ENCODE measurements around the gene CHERP.

The CHERP gene

GRCh38 chr19:16542045-16542909 lies at the start of gene CHERP:
Gene CHERP, minus strand, starts transcription at chr19:16542437. Its CDS starts 59 bp downstream, at chr19:16542378.
- peak; percentile 95 for DNase-seq (ENCODE audit: low spot score)

GRCh38 chr19:16590876-16591802 lies 48.9 kb upstream of the CHERP start:
- DNase-seq (ENCODE audit: low spot score) = no peak

- no peak for DNase-seq (ENCODE audit: low spot score)
Measured at GRCh38 chr19:16589917-16590316, 47.7 kb upstream of the CHERP start.

DNA sequence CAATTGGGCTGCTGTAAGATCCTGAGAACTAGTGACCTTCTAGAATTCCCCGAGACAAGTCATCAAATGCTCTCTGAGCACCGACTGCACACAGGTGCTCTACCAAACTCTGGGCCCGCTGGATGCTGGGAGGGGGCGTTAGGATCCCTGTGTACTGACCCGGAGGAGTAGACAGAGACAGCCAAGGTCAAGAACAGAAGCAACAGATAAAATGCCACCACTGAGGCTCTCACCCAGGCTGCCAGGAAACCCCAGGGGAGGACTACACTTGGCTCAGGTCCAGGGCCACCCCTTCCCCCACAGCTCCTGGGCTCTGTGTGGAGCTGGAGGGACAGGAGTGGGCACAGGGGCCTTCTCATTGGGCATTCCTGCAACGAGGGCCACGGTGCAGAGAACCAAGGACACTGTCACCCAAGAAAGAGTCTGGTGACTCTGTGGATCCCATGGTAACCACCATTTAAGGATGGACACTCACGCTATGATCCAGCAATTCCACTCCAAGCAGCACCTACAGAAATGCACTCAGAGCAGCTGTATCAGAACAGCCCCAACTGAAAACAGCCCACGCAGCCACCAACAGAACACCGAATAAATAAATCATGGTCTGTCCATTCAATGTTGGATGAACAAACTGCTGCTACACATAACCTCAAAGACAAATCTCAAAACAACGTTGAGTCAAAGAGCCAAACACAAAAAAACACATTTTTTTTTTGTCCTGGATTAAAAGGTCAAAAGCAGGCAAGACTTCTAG lies 46.8 kb upstream of the CHERP start:
- DNase-seq (ENCODE audit: low spot score) = no peak

DNA sequence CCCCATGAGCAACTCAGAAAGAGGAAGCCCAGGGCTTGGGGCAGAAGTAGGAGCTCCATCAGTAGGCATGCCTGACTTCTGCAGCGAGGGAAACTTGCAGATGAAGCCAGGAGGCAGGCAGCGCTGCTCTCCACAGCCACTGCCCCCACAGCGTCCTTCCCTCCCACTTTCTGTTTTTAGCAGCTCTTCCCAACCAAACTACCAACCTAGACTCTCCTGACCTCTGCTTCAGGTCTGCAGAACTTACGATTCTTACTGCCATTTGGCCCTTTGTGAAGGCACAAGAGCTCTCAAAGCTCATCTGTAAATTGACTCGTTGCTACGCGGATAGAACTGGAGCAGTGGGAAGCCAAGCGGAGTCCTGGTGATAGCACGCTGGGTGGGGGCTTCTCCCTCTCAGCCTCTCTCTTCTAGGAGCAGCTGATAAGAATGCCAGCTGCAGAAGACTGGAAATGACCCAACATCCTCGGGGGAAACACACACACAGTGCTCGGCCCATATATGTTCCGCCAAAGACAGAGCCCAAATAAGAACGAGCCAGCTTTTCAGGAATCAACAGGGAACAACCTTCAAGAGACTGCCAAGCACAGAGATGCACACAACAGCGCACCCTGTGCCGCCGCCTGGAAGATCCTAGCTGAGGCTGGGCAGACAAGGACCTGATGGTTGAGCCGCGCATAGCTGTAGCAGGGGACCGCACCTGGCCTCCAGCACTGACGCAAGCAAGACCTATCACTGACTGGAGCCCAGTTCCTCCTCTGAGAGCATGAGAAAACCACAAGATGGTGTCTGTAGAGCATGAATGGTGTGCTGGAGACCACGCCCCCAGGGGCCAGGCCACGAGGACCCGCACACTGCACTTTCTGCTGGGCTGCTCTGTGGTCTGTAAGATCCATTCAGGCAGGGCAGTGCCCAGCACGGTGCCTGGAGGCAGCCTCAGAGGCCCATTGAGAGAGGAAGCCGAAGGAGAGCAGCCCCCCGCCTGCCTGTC lies 45.9 kb upstream of the CHERP start:
- no peak for DNase-seq (ENCODE audit: low spot score)

DNA sequence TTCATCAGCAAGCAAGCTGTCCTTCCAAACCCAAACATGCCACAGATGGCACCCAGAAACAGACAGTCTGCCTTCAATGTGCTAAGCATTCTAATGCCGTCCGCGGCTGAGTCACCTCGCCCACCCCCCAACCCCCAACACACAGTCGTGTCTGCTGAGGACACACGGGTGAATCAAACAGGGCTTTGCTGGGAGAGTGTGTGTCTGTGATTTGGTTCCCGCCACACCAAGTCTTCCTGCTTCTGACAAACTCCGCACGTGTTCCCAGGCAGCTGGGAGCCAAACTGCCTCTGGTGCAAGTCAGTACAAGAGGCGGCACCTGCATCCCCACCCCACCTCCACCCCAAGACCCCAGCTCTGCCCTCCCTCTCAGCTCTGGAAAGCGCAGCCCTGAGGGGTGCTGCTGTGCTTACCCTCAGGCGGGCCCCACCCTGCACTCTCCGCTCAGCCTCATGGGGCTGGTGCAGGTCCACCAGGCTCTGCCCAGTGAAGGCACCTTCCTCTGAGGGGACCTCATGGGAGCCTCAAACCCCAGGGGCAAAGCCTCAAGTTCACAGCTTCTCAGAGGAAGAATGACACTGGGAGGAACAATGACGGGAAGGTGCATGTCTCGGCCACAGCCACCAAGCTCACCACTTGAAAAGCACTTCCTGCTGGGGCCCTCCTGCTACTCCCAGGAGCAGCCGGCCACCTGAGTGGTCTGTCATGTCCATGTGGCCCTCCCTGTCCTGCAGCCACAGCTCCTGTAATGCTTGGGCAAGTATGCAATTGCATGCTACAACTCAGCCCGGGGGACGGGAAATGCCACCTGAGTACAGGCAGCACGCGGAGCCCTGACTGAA lies 45.0 kb upstream of the CHERP start:
- DNase-seq (ENCODE audit: low spot score) = no peak

DNA sequence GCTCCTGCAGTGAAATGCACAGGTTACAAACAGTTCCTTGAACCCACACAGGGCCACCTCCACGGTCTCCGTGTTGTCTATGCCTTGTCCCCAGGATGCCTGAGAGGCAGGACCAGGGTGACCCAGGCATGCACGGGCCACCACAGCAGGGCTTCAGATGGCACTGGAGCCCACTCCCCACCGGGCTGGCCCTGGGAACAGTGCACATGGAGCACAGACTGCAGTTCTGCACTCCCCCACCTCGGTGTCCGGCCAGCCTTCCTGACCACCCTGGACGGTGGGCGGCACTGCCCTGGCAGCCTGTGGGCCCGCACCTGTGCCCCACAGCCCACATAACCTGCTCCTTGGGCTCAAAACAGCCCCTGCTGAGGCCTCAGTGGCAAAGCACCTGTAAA lies 44.2 kb upstream of the CHERP start:
- no peak for DNase-seq (ENCODE audit: low spot score)

DNA sequence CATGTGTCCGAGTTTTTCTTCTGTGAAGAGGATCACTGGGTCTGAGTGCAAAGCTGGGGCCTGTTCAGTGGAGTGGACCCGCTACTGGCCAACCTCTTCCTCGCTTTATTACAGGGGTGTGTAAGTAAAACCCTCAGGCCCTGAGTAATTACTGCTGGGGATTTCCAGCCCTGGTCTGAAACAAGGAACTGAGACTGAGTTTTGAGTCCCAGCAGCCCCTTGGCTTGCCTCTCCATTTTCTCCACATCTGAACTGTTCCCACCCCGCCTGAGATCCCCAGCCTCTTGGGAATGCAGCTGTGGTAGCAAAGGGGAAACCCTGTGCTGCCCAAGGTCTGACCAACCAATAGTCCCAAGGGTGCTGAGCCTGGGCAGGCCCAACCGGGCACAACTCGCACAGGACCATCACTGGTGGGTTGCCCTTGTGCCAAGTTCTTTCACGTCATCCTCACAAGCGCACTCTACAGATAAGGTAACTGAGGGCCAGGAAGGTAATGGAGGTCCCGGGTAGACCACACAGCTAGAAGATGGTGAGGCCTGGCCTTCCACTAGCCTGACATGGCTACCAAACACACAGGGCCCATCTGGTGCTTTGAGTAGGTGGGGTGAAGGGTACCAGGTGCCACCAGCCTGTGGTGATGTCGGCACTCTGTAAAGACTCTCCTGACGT lies 43.7 kb upstream of the CHERP start:
- no peak for DNase-seq (ENCODE audit: low spot score)

DNA sequence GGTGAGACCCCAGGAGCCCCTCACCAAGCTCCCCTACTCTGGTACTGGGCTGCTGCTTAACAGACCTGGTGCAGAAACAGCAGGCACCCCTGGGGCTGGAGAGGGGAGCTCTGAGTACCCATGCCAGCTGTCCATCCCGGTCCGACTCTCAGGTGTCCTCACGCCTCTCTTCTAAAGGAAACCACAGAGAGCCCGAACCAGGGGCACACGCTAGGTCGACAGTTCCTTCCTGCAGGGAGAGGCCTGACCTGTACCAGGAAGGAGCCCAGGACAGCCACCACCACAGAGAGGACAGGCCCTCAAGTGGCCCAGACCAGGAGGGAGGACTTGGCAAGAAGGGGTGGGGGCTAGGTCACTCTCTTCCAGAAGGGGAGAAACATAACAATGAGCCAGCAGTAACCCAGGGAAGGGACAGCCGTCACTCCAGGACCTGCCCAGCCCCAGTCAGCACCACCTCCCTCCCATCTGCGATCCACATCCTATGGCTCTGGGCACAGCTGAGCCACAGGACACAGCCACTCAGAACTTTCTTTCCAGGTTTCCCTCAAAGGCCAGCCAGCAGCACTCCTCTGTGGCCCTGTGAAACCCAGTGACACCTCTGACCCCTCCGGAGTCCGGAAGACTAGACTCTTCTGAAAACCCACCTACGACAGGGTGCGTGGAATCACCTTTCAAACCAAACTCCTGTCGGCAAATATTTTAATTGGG lies 43.0 kb upstream of the CHERP start:
- DNase-seq (ENCODE audit: low spot score) = no peak

DNA sequence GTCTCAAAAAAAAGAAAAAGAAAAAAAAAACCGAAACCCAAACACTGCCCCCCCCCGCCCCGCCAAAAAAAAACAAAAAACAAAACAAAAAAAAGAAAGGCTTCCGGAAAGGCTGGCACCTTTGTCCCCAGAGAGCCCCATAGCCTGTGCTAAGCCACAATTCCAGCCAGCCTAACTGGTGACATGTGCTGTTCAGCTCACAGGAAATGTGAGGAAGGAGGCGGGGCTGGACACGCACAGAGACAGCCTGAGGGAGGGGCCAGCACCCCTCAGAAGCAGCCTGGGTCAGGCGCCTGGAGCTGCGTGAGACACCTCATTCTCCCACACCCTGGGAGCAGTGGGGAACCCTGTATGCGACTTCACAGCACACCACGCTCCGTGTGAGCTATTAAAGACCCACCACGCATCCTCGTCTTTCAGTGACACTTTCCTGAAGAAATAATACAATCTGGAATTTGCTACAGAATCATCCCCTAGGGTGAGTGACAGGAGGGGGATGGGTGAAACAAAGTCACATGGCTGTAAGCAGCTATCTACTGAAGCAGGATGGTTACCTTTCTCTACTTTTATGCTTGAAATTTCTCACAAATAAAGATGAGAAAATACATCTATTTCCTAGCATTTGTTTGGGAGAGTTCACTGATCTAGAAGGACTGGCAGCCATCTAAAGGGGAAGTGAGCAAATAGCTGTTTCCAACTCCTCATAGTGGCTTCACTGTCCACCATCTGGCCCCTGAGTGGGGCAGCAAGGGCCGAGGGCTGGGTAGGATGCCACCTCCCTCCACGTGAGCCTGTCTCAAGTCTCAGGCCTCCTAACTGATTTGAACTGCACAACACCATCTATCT lies 42.2 kb upstream of the CHERP start:
- DNase-seq (ENCODE audit: low spot score) = peak; percentile 52

DNA sequence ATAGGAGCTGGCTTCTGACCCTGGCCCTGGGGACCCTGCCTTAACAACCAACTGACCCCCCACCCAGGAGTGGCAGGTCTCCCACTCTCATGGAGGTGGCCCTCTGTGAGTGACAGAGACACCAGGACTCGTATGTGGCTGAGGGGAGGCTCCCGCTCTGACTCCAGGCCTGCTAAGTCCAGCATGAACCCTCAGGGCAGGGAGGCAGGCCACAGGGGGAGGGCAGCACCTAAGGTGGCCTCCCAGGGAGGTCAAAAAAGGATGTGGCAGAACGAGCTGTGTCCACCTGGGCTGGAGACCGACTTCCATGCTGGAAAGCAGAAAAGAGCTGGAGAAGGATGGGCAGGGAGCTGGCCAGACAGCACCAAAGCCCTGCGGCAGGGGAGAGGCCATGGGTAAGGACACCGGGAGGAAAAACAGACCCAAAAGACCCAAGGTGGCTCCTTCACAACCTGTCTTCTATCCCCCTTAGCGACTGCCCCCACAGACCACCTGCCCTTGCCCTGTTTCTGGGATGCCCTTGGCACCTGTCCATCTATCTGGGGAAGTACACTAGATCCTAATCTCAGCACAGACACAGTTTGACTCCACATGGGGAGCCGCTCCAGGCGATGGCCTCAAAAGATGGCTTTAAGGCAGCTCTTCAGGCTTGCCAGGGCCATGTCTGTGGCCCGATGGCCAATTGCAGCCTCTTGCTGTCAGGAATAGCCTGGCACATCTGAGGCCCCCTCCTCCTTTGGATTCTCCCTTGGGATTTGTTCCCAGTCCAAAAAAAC lies 40.4 kb upstream of the CHERP start:
- DNase-seq (ENCODE audit: low spot score) = no peak

- no peak for DNase-seq (ENCODE audit: low spot score)
Measured at GRCh38 chr19:16581971-16582343, 39.7 kb upstream of the CHERP start.

- no peak for DNase-seq (ENCODE audit: low spot score)
Measured at GRCh38 chr19:16581145-16581970, 39.1 kb upstream of the CHERP start.

- DNase-seq (ENCODE audit: low spot score) = no peak
Measured at GRCh38 chr19:16579381-16579780, 37.1 kb upstream of the CHERP start.

GRCh38 chr19:16577531-16577985 lies 35.3 kb upstream of the CHERP start:
- no peak for DNase-seq (ENCODE audit: low spot score)

Data from HuH-7.5 (cell line).